Hepatocyte (in vitro differentiated cells): ENCODE measurements around the gene SP3. TPM values are rescaled to one million over a fixed set of nuclear protein-coding genes. Genes with fewer than 3 reads are reported as not detected.

ENCODE experiments used
- DNase-seq: peaks from one replicate; pipeline ENCODE4 v3.0.0-alpha.2; 2016; ENCODE audit warnings: low spot score
- H2AFZ ChIP-seq: fragments of 200-600 bp; sonication (generic); 2 replicates; pipeline ENCODE4 v1.6.0; 2016; ENCODE audit warnings: antibody characterized with exemption, mild to moderate bottlenecking
- H3K27ac ChIP-seq: fragments of 200-600 bp; sonication (generic); 2 replicates; pipeline ENCODE4 v1.5.1; 2016; ENCODE audit warnings: mild to moderate bottlenecking
- H3K27me3 ChIP-seq: fragments of 200-600 bp; sonication (generic); 2 replicates; pipeline ENCODE4 v1.6.1; 2016
- H3K36me3 ChIP-seq: fragments of 200-600 bp; sonication (generic); replicated peaks from 2 replicates; pipeline ENCODE4 v1.5.1; 2016; ENCODE audit warnings: low read depth; ENCODE audit not compliant: insufficient read depth
- H3K4me1 ChIP-seq: fragments of 200-600 bp; sonication (generic); 2 replicates; pipeline ENCODE4 v1.5.1; 2016; ENCODE audit warnings: mild to moderate bottlenecking, moderate library complexity; ENCODE audit not compliant: insufficient read depth
- H3K4me2 ChIP-seq: fragments of 200-600 bp; sonication (generic); 2 replicates; pipeline ENCODE4 v1.6.0; 2016
- H3K4me3 ChIP-seq: fragments of 200-600 bp; sonication (generic); 2 replicates; pipeline ENCODE4 v1.5.1; 2016; ENCODE audit warnings: mild to moderate bottlenecking
- H3K79me2 ChIP-seq: fragments of 200-600 bp; sonication (generic); 2 replicates; pipeline ENCODE4 v1.6.0; 2017; ENCODE audit warnings: mild to moderate bottlenecking
- H3K9me2 ChIP-seq: fragments of 200-600 bp; sonication (generic); replicated peaks from 2 replicates; pipeline ENCODE4 v1.6.0; 2017; ENCODE audit warnings: mild to moderate bottlenecking; ENCODE audit not compliant: insufficient read depth
- H3K9me3 ChIP-seq: fragments of 200-600 bp; sonication (generic); 2 replicates; pipeline ENCODE4 v1.5.1; 2016; ENCODE audit warnings: low read depth, mild to moderate bottlenecking
- H4K20me1 ChIP-seq: fragments of 200-600 bp; sonication (generic); 2 replicates; pipeline ENCODE4 v1.6.0; 2016; ENCODE audit warnings: mild to moderate bottlenecking; ENCODE audit not compliant: insufficient read depth, poor library complexity, severe bottlenecking
- CTCF ChIP-seq: fragments of 200-600 bp; sonication (generic); IDR thresholded peaks from 2 replicates; pipeline ENCODE4 v1.5.1; 2016; ENCODE audit warnings: antibody characterized with exemption, mild to moderate bottlenecking; ENCODE audit not compliant: poor library complexity
- EZH2 ChIP-seq: fragments of 200-600 bp; sonication (generic); IDR thresholded peaks from 2 replicates; pipeline ENCODE4 v1.6.1; 2016; ENCODE audit warnings: antibody characterized with exemption, mild to moderate bottlenecking, borderline replicate concordance
- EZH2phosphoT487 ChIP-seq: fragments of 200-600 bp; sonication (generic); IDR thresholded peaks from one replicate; pipeline ENCODE4 v1.6.1; 2018; ENCODE audit warnings: antibody characterized with exemption, mild to moderate bottlenecking, low read depth, moderate library complexity; ENCODE audit not compliant: unreplicated experiment, severe bottlenecking
- WGBS: methylation state at CpG from one replicate; pipeline ENCODE4 v1.1.6; 2016; ENCODE audit warnings: low lambda C conversion rate; ENCODE audit errors: missing lambda C conversion rate; 5-methylcytosine and 5-hydroxymethylcytosine counted together
- polyA plus RNA-seq: library from polyadenylated mRNA; unstranded; fragments of >200 nt; fragmentation: Nextera tagmentation; extraction: Ambion mirVana; gene quantifications from 2 replicates; pipeline ENCODE4 v1.2.1, GENCODE V29; 2016
- total RNA-seq: library from RNA; depleted of rRNA; stranded (reverse); fragments of >200 nt; gene quantifications from 2 replicates; pipeline ENCODE4 v1.2.3, GENCODE V29; 2014

Gene SP3
- total and polyA plus RNA-seq, 2 experiments from 2014 or later = 37.2 to 133 TPM

- H3K36me3 ChIP-seq = no peaks in the 10 kb centered on the region
- H3K79me2 ChIP-seq = no peaks in the 10 kb centered on the region
- H3K4me1 ChIP-seq = peaks cover 10% of the 10 kb centered on the region
- H3K27ac ChIP-seq = no peak overlapping the region
- no peak for DNase-seq
- 90% methylated on average over 1 of the region's 1 CpG for WGBS
- H3K4me3 ChIP-seq = no peak overlapping the region
- no peak overlapping the region for H2AFZ ChIP-seq
- H4K20me1 ChIP-seq = no peaks in the 10 kb centered on the region
- H3K9me3 ChIP-seq = no peaks in the 10 kb centered on the region
- H3K4me2 ChIP-seq = no peak overlapping the region
- H3K9me2 ChIP-seq = no peaks in the 10 kb centered on the region
- no peaks in the 10 kb centered on the region for H3K27me3 ChIP-seq
- no peak for TF ChIP-seq CTCF
- TF ChIP-seq EZH2 = no peak
- TF ChIP-seq EZH2phosphoT487 = no peak
Measured at GRCh38 chr2:173978447-173978846, 13.3 kb upstream of the SP3 start.

DNA sequence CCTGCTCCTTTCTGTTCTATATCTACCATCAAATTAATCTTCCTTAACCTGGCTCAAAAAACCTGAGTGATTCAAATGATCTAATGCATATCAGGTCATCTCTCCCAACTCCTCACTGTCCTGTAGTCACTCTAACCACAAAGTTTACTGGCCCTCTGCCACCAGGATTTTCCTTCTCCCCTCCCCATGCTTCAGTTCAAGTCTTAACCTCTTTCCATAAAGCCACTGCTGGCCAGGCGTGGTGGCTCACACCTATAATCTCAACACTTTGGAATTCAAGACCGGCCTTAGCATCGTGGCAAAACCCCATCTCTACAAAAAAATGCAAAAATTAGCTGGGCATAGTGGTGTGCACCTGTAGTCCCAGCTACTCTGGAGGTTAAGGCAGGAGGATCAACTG lies 7.5 kb upstream of the SP3 start:
- Histone ChIP-seq H3K4me1 (peaks cover 12% of the 10 kb centered on the region), H3K4me3 (no peak overlapping the region), H3K79me2 (peaks cover 10% of the 10 kb centered on the region), H3K9me3 (no peaks in the 10 kb centered on the region), H3K9me2 (no peaks in the 10 kb centered on the region), H3K4me2 (no peak overlapping the region), H3K27me3 (no peaks in the 10 kb centered on the region), H2AFZ (no peak overlapping the region), H3K36me3 (no peaks in the 10 kb centered on the region), H4K20me1 (no peaks in the 10 kb centered on the region), H3K27ac (no peak overlapping the region)
- TF ChIP-seq CTCF (no peak), EZH2 (no peak), EZH2phosphoT487 (no peak)
- 86% methylated on average over 3 of the region's 3 CpGs for WGBS
- DNase-seq = no peak

DNA sequence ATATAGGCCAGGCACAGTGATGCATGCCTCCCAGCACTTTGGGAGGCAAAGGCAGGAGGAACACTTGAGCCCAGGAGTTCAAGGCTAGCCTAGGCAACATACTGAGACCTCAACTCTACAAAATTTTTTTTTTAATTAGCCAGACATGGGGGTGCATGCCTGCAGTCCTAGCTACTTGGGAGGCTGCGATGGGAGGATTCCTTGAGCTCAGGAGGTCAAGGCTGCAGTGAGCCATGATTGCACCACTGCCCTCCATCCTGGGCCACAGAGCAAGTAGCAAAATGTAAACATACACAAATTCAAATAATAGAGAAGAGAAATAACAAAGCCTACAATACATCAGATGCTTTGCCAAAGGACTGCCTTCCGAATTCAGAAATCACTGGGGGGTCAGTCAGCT lies 7.0 kb upstream of the SP3 start:
- H3K9me3 ChIP-seq = no peaks in the 10 kb centered on the region
- H3K4me2 ChIP-seq = no peak overlapping the region
- H3K4me1 ChIP-seq = peaks cover 17% of the 10 kb centered on the region
- no peak overlapping the region for H2AFZ ChIP-seq
- WGBS = 88% methylated on average over 2 of the region's 2 CpGs
- H3K4me3 ChIP-seq = no peak overlapping the region
- no peaks in the 10 kb centered on the region for H3K36me3 ChIP-seq
- TF ChIP-seq EZH2 = no peak
- no peak overlapping the region for H3K27ac ChIP-seq
- H3K9me2 ChIP-seq = no peaks in the 10 kb centered on the region
- peaks cover 12% of the 10 kb centered on the region for H3K79me2 ChIP-seq
- DNase-seq = no peak
- no peaks in the 10 kb centered on the region for H4K20me1 ChIP-seq
- no peaks in the 10 kb centered on the region for H3K27me3 ChIP-seq

DNA sequence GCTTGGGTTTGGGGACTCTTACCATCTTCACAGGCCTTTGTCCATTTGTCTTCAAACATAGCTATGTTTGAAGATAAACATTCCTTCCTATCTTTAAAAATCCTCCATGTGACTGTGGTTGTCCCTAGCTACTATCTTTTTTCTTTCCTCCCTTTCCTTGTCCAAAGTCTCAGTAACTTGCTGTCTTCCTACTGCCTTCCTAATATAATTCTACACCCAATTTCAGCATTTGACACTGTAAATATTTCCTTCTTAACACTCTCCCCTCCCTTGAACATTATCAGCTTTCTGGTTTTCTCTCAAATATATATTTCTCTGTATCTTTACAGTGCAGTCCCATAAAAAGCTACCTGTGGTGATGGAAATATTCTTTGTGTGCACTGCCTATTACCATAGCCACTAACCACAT lies 5.3 kb upstream of the SP3 start:
- Histone ChIP-seq H2AFZ (no peak overlapping the region), H3K27ac (peak overlapping the region; percentile 43), H3K79me2 (peaks cover 12% of the 10 kb centered on the region), H3K9me3 (no peaks in the 10 kb centered on the region), H4K20me1 (no peaks in the 10 kb centered on the region), H3K36me3 (no peaks in the 10 kb centered on the region), H3K9me2 (no peaks in the 10 kb centered on the region), H3K27me3 (no peaks in the 10 kb centered on the region), H3K4me2 (peak overlapping the region; percentile 14), H3K4me1 (peaks cover 21% of the 10 kb centered on the region), H3K4me3 (no peak overlapping the region)
- DNase-seq = no peak
- no peak for TF ChIP-seq CTCF
- TF ChIP-seq EZH2 = no peak
- no peak for TF ChIP-seq EZH2phosphoT487
